HG02678 (cell line): Measurements from ENCODE around the gene DUS2.
A peak's percentile ranks its signal among the peaks of the same experiment; 100 is the strongest.
"Not testable (repeated sequence)": the region's sequence is repeated elsewhere in the genome, so short reads cannot be mapped to it uniquely, and the experiment has no call there.

ENCODE experiments used
- ATAC-seq: cut with Tn5 transposase; IDR thresholded peaks from one replicate; pipeline ENCODE4 v1.9.1; 2021; ENCODE audit warnings: mild to moderate bottlenecking, moderate library complexity; ENCODE audit not compliant: unreplicated experiment

Gene DUS2

GRCh38 chr16:68116256-68116867 is 93.3 kb downstream of the DUS2 start:
- no peak for ATAC-seq

GRCh38 chr16:68117884-68118283 is 94.8 kb downstream of the DUS2 start:
- ATAC-seq = no peak

GRCh38 chr16:68118954-68119353 is 95.9 kb downstream of the DUS2 start:
- ATAC-seq = not testable (repeated sequence)

GRCh38 chr16:68120496-68120895 is 97.4 kb downstream of the DUS2 start:
- ATAC-seq = not testable (repeated sequence)

- peak; percentile 48 for ATAC-seq
Measured at GRCh38 chr16:68126395-68126794, 103.3 kb downstream of the DUS2 start.

GRCh38 chr16:68128577-68129305 is 105.7 kb downstream of the DUS2 start:
- no peak for ATAC-seq
